ENCODE data around the gene PROSER2. TPM values are rescaled to one million over a fixed set of nuclear protein-coding genes. Genes with fewer than 3 reads are reported as not detected.
"Not testable (repeated sequence)": the region's sequence is repeated elsewhere in the genome, so short reads cannot be mapped to it uniquely, and the experiment has no call there.

The PROSER2 gene
- polyA plus RNA-seq, 1 donor = 5.5 TPM

- no peak for DNase-seq
Observed at GRCh38 chr10:11886138-11886474, 63.0 kb downstream of the PROSER2 start.

GRCh38 chr10:11886851-11887250 lies 63.7 kb downstream of the PROSER2 start:
- DNase-seq = no peak

- DNase-seq = no peak
Observed at GRCh38 chr10:11887381-11888227, 64.4 kb downstream of the PROSER2 start.

GRCh38 chr10:11889263-11889662 lies 66.1 kb downstream of the PROSER2 start:
- DNase-seq = not testable (repeated sequence)

GRCh38 chr10:11891776-11892486 lies 68.8 kb downstream of the PROSER2 start:
- no peak for DNase-seq

- DNase-seq = no peak
Observed at GRCh38 chr10:11893749-11894278, 70.7 kb downstream of the PROSER2 start.

- no peak for DNase-seq
Observed at GRCh38 chr10:11894381-11895107, 71.4 kb downstream of the PROSER2 start.

- no peak for DNase-seq
Observed at GRCh38 chr10:11895108-11895466, 71.9 kb downstream of the PROSER2 start.

- no peak for DNase-seq
Observed at GRCh38 chr10:11895598-11895997, 72.4 kb downstream of the PROSER2 start.

GRCh38 chr10:11896549-11897200 lies 73.5 kb downstream of the PROSER2 start:
- no peak for DNase-seq

GRCh38 chr10:11898033-11898371 lies 74.8 kb downstream of the PROSER2 start:
- DNase-seq = no peak

- no peak for DNase-seq
Observed at GRCh38 chr10:11898372-11899066, 75.4 kb downstream of the PROSER2 start.

GRCh38 chr10:11899067-11899876 lies 76.1 kb downstream of the PROSER2 start:
- no peak for DNase-seq

- no peak for DNase-seq
Observed at GRCh38 chr10:11901036-11901301, 77.8 kb downstream of the PROSER2 start.

GRCh38 chr10:11901454-11901832 lies 78.3 kb downstream of the PROSER2 start:
- no peak for DNase-seq

- no peak for DNase-seq
Observed at GRCh38 chr10:11901833-11902475, 78.8 kb downstream of the PROSER2 start.

- DNase-seq = no peak
Observed at GRCh38 chr10:11902646-11903045, 79.5 kb downstream of the PROSER2 start.

GRCh38 chr10:11906714-11907113 lies 83.6 kb downstream of the PROSER2 start:
- no peak for DNase-seq

- no peak for DNase-seq
Observed at GRCh38 chr10:11907914-11908313, 84.8 kb downstream of the PROSER2 start.

GRCh38 chr10:11908536-11908935 lies 85.4 kb downstream of the PROSER2 start:
- no peak for DNase-seq

- DNase-seq = no peak
Observed at GRCh38 chr10:11908991-11909390, 85.8 kb downstream of the PROSER2 start.

All from hindlimb muscle (tissue), 1 donor.